Activated T-helper 1 cell treated with Interleukin-2 at 50 U/mL for 16 hours (primary cell): ENCODE measurements around the gene EP400.
"Not testable (repeated sequence)": the region's sequence is repeated elsewhere in the genome, so short reads cannot be mapped to it uniquely, and the experiment has no call there.

ENCODE experiments used
- DNase-seq: peaks from one replicate; pipeline ENCODE4 v3.0.0-alpha.2; 2020; ENCODE audit warnings: low read depth

Gene EP400

GRCh38 chr12:131950182-131950913 is 606 bp downstream of the EP400 start:
- DNase-seq: peak; percentile 14

DNA sequence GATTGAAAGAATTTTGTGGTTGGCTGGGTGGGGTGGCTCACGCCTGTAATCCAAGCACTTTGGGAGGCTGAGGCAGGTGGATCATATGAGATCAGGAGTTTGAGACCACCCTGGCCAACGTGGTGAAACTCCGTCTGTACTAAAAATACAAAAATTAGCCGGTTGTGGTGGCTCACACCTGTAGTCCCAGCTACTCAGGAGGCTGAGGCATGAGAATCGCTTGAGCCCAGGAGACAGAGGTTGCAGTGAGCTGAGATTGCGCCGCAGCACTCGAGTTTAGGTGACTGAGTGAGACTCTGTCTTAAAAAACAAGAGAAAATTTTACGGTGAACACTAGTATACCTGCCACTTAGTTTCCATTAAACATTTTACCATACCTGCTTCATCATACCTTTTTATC is 4.1 kb downstream of the EP400 start:
- not testable (repeated sequence) for DNase-seq

DNA sequence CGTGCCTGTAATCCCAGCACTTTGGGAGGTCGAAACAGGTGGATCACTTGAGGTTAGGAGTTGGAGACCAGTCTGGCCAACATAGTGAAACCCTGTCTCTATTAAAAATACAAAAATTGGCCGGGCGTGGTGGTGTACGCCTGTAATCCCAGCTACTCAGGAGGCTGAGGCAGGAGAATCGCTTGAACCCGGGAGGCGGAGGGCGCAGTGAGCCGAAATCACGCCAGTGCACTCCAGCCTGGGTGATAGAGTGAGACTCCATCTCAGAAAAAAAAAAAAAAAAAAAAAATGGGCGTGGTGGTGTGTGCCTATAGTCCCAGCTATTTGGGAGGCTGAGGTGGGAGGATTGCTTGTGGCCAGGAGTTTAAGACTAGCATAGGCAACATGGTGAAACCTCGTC is 4.7 kb downstream of the EP400 start:
- DNase-seq: not testable (repeated sequence)

DNA sequence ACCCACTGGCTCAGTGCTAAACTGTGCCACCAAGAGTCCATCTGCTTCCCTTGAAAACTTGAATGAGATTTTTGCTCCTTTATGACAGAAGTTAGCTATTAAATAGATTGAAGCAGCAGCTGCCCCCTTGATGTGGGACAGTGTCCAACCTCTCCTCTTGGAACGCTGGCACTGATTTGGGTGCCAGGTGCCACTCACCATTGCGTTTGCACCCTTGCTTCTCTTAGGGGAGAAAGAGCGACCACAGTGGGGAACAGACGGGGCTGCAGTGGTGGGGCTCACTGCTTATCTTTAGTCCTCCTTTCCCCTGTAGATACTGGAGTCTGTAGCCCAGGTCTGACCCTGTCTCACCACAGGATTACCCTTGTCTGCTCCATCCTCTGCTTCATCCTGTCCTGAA is 9.4 kb downstream of the EP400 start:
- no peak for DNase-seq

DNA sequence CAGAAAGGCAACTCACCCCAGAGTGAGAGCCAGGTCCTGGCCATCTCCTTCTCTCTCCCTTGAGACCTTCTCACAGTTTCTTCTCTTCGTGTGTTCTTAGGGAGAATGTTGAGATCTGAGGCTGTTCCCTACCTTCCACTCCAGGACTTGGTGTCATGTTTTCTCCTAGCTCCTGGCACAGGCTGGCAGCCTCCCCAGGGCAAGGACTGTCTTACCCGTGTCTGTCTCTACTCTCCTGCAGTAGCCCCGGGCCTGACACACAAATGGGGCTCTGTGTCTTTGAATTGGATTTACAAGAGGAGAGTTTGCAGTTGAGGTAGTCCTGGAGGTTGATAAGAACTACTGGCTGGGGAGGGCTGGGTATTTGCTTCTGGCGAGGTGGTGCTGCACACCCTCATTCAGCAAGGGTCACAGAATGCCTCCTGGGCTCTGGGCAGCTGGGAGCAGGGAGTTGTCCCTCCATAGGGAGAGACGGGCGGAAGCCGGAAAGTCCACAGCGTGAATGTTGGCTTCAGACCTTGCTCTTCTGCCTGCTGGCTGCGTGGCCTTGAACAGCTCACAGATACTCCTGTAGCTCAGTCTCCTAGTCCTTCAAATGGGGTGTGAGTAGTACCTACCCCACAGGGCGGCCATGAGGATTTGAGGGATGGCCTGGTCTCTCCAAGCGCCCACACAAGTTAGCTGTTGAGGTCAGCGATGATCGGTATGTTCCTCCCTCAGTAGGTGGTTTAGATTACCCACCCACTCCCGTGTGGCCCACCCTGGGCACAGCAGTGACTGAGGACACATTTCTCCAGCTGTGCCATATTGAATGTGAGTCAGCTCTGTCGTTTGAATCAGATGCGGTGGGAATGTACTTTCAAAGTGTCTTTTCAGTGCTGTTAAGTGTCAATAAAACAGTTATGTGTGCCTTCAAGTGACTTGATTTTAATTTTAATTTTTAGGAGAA is 10.2 kb downstream of the EP400 start:
- DNase-seq: no peak

GRCh38 chr12:131960590-131961325 is 11.0 kb downstream of the EP400 start:
- DNase-seq: not testable (repeated sequence)

DNA sequence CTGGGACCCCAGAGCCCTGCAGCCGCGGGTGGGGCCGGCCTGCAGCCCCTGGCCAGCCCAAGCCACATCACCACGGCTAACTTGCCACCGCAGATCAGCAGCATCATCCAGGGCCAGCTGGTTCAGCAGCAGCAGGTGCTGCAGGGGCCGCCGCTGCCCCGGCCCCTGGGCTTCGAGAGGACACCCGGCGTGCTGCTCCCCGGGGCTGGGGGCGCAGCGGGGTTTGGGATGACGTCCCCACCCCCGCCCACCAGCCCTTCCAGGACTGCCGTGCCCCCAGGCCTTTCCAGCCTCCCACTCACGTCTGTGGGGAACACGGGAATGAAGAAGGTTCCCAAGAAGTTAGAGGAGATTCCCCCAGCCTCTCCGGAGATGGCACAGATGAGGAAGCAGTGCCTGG is 11.6 kb downstream of the EP400 start:
- DNase-seq: not testable (repeated sequence)

- DNase-seq: no peak
These were observed 12.3 kb downstream of the EP400 start for GRCh38 chr12:131962069-131962468.

- DNase-seq: no peak
These were observed 13.6 kb downstream of the EP400 start for GRCh38 chr12:131963381-131963780.

DNA sequence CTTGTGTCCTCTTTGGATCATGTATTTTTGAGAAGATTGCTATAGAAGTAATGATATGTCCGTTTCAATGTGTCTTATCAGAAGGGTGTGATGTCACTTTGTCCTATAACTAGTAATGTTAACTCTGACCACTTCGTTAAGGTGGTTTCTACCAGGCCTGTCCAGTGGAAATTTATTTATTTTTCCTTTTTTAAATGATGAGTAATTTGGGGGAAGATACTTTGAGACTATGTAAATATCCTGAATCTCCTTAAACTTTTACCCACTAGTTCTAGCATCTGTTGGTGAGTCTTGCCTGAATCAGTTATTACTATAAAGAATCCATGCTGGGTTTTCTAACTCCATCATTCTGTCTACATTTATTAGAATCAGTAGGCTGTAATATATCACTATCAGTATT is 15.3 kb downstream of the EP400 start:
- DNase-seq: no peak

- DNase-seq: no peak
These were observed 21.5 kb downstream of the EP400 start for GRCh38 chr12:131971226-131971625.

GRCh38 chr12:131975228-131975627 is 25.5 kb downstream of the EP400 start:
- no peak for DNase-seq

GRCh38 chr12:131979606-131980005 is 29.9 kb downstream of the EP400 start:
- DNase-seq: no peak

GRCh38 chr12:131980263-131980662 is 30.5 kb downstream of the EP400 start:
- no peak for DNase-seq

DNA sequence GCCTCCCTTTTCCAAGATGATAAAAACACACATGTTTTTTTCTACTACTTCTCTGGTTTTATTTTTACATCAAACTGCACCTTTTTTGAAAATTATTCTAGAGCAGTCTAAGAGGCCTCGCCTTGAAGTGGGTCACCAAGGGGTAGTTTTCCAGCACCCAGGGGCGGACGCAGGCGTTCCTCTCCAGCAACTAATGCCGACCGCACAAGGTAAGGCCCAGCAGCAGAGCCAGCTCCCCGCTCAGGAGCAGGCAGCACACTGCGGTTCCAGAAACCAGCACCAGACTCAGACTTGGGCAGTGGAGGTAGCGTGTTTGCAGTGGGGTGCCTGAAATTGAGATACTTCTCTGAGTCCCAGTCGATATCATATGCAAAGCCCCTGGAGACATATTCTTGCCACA is 31.6 kb downstream of the EP400 start:
- no peak for DNase-seq

DNA sequence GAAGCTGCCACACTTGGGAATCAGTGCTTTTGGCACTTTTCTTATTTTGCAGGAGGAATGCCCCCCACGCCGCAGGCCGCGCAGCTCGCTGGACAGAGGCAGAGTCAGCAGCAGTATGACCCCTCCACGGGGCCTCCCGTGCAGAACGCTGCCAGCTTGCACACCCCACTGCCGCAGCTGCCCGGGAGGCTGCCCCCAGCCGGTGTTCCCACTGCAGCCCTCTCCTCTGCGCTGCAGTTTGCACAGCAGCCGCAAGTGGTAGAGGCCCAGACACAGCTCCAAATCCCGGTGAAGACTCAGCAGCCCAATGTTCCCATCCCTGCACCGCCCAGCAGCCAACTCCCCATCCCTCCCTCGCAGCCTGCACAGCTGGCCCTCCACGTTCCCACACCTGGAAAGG is 32.3 kb downstream of the EP400 start:
- DNase-seq: no peak

GRCh38 chr12:131983026-131983425 is 33.3 kb downstream of the EP400 start:
- DNase-seq: no peak

DNA sequence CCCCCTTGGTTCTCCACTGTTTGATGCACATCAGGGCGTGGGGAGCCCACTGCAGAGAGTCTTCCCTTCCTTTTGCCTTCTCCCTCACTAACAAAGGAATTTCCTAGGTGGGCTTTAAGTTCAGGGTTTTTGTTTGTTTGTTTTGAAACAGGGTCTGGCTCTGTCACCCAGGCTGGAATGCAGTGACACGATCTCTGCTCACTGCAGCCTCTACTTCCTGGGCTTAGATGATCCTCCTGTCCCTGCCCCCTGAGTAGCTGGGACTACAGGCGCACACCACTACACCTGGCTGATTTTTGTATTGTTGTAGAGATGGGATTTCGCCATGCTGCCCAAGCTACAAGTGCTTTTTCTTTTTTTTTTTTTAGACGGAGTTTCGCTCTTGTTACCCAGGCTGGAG is 33.8 kb downstream of the EP400 start:
- no peak for DNase-seq

DNA sequence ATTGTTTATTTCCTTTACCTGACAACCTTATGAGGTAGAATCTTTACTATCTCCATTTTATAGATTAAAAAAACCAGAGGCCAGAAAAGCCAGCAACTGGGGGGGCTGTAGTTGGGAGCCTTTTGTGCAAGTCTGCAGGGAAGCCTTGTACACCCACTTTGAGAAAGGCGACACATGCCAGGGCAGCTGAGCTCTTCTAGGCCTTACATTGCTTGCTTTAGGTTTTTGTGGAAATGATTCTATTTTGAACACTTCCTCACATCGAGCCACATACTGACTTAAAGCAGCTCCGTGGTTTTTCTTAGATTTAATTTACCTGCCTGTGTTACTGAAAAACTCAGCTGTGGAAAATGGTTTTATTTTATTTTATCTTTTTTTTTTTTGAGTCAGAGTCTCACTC is 34.6 kb downstream of the EP400 start:
- DNase-seq: no peak

- DNase-seq: not testable (repeated sequence)
These were observed 35.8 kb downstream of the EP400 start for GRCh38 chr12:131985510-131985875.

- DNase-seq: no peak
These were observed 36.6 kb downstream of the EP400 start for GRCh38 chr12:131986361-131986760.

DNA sequence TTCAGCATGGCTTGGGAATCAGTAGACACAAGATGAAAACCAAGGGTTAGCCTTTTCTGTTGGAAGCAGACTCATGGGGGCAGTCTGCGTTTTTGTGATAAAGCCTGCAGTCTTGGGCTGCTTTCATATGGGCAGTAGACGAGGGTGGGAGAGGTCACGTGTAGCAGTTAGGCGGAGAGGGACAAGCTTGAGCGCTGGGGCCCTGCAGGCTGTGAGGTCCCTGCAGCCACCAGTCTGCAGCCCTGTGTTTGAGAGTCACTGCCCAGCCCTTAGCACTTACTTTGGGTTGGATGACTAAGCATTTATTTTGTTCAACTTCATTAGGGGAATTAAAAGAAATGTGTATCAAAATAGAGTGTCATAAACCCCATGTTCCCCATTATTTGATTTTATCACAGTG is 37.2 kb downstream of the EP400 start:
- no peak for DNase-seq

DNA sequence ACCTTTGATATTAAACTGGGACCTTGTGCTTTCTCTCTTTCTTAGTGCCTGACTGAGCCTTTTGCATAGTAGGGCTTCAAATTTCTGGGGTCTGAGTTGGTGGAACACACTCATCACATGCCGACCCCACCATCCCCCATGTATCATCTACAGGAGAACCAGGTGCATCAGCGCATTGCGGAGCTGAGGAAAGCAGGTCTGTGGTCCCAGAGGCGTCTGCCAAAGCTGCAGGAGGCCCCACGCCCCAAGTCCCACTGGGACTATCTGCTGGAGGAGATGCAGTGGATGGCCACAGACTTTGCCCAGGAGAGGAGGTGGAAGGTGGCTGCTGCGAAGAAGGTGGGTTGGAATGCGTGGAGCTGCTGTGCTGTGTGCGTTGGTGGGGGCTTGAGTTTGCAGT is 37.8 kb downstream of the EP400 start:
- DNase-seq: no peak
